ENCODE data around the gene CACNA2D4. TPM values are rescaled to one million over a fixed set of nuclear protein-coding genes. Genes with fewer than 3 reads are reported as not detected.

The CACNA2D4 gene
- total and polyA plus RNA-seq, 2 of the 13 experiments (the other 11 are each of a cell fraction or from before 2014, with no cell fraction given) = 14.2 to 136 TPM

DNA sequence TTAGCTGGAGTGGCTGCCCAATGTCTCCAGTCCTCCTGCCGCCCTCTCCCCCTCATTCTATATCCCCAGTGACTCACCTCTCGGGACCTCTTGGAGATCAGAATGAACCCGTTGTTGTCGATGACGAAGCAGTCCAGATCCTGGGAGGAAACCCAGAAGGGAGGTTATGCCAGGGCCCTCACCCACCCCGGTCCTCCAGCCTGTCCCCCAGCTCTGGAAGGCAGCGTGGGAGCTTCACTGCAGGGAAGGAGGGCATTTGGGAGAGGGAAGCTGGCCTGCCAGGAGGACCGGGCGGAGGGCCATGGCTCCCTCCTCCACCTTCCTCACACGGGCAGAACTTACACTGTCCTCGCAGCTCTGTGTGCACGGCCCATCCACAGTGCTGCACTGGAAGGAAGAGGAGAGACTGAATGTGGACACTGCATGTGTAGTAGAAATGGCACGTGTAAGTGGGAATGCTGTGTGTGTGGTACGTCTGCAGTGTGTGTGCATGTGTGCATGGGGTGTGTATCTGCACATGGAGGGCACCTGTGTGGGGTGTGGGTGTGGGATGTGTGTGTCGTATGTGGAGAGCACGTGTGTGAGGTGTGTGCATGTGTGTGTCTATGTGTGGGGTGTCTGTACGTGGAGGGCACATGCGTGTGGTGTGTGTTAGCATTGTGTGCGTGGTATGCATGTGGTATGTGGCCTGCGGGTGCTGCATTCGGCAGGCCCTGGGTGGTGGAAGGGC is 108.1 kb downstream of the CACNA2D4 start (continued):
- TF ChIP-seq, protein P1, sequence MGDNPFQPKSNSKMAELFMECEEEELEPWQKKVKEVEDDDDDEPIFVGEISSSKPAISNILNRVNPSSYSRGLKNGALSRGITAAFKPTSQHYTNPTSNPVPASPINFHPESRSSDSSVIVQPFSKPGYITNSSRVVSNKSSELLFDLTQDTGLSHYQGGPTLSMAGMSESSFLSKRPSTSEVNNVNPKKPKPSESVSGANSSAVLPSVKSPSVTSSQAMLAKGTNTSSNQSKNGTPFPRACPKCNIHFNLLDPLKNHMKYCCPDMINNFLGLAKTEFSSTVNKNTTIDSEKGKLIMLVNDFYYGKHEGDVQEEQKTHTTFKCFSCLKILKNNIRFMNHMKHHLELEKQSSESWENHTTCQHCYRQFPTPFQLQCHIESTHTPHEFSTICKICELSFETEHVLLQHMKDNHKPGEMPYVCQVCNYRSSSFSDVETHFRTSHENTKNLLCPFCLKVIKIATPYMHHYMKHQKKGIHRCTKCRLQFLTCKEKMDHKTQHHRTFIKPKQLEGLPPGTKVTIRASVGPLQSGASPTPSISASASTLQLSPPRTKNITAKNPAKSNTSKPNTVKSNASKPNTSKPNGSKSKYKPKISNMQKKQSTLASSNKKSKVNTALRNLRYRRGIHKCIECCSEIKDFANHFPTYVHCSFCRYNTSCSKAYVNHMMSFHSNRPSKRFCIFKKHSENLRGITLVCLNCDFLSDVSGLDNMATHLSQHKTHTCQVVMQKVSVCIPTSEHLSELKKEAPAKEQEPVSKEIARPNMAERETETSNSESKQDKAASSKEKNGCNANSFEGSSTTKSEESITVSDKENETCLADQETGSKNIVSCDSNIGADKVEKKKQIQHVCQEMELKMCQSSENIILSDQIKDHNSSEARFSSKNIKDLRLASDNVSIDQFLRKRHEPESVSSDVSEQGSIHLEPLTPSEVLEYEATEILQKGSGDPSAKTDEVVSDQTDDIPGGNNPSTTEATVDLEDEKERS (CRISPR knock-in tag; IDR thresholded peaks at IDR 0.05) = no peak
- TF ChIP-seq TBP (CRISPR knock-in tag; IDR thresholded peaks at IDR 0.05) (no peak), ARNT2 (CRISPR knock-in tag; IDR thresholded peaks at IDR 0.05; ENCODE audit: low read depth) (no peak), FOXK1 (CRISPR knock-in tag; IDR thresholded peaks at IDR 0.05; ENCODE audit: borderline replicate concordance, low read depth) (no peak), ZFP36 (IDR thresholded peaks at IDR 0.05; ENCODE audit: borderline replicate concordance, low read depth, low read length, partially characterized antibody) (no peak), ZSCAN22 (CRISPR knock-in tag; IDR thresholded peaks at IDR 0.05) (no peak), ZNF678 (CRISPR knock-in tag; IDR thresholded peaks at IDR 0.05) (no peak), HHEX (CRISPR knock-in tag; IDR thresholded peaks at IDR 0.05) (no peak), DPF2 (CRISPR knock-in tag; IDR thresholded peaks at IDR 0.05; ENCODE audit: borderline replicate concordance, low read depth) (0 out of 2 replicates have a peak, but pooled peaks have one; percentile 24), TMF1 (CRISPR knock-in tag; IDR thresholded peaks at IDR 0.05; ENCODE audit: low read depth) (no peak), ZNF138 (CRISPR knock-in tag; IDR thresholded peaks at IDR 0.05; ENCODE audit: low read depth) (no peak), ZNF124 (CRISPR knock-in tag; IDR thresholded peaks at IDR 0.05) (no peak), HNRNPL (IDR thresholded peaks at IDR 0.05; ENCODE audit: low read depth, low read length) (peak; percentile 31; the same call in 1 of the 2 replicates), ZNF746 (CRISPR knock-in tag; IDR thresholded peaks at IDR 0.05) (no peak), ZNF382 (CRISPR knock-in tag; IDR thresholded peaks at IDR 0.05; ENCODE audit: borderline replicate concordance) (no peak), POLR2AphosphoS2 (IDR thresholded peaks at IDR 0.05; ENCODE audit: low read depth, low read length) (no peak), SSRP1 (CRISPR knock-in tag; IDR thresholded peaks at IDR 0.05) (no peak), ZBTB38 (CRISPR knock-in tag; IDR thresholded peaks at IDR 0.05) (peak; percentile 78)
- TF ChIP-seq, protein P2, sequence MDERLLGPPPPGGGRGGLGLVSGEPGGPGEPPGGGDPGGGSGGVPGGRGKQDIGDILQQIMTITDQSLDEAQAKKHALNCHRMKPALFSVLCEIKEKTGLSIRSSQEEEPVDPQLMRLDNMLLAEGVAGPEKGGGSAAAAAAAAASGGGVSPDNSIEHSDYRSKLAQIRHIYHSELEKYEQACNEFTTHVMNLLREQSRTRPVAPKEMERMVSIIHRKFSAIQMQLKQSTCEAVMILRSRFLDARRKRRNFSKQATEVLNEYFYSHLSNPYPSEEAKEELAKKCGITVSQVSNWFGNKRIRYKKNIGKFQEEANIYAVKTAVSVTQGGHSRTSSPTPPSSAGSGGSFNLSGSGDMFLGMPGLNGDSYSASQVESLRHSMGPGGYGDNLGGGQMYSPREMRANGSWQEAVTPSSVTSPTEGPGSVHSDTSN (CRISPR knock-in tag; IDR thresholded peaks at IDR 0.05) = no peak
- TF ChIP-seq, protein P3, sequence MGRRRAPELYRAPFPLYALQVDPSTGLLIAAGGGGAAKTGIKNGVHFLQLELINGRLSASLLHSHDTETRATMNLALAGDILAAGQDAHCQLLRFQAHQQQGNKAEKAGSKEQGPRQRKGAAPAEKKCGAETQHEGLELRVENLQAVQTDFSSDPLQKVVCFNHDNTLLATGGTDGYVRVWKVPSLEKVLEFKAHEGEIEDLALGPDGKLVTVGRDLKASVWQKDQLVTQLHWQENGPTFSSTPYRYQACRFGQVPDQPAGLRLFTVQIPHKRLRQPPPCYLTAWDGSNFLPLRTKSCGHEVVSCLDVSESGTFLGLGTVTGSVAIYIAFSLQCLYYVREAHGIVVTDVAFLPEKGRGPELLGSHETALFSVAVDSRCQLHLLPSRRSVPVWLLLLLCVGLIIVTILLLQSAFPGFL (CRISPR knock-in tag; IDR thresholded peaks at IDR 0.05) = no peak
- TF ChIP-seq, protein P4, sequence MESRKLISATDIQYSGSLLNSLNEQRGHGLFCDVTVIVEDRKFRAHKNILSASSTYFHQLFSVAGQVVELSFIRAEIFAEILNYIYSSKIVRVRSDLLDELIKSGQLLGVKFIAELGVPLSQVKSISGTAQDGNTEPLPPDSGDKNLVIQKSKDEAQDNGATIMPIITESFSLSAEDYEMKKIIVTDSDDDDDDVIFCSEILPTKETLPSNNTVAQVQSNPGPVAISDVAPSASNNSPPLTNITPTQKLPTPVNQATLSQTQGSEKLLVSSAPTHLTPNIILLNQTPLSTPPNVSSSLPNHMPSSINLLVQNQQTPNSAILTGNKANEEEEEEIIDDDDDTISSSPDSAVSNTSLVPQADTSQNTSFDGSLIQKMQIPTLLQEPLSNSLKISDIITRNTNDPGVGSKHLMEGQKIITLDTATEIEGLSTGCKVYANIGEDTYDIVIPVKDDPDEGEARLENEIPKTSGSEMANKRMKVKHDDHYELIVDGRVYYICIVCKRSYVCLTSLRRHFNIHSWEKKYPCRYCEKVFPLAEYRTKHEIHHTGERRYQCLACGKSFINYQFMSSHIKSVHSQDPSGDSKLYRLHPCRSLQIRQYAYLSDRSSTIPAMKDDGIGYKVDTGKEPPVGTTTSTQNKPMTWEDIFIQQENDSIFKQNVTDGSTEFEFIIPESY (CRISPR knock-in tag; IDR thresholded peaks at IDR 0.05) = no peak
- TF ChIP-seq, protein P5, sequence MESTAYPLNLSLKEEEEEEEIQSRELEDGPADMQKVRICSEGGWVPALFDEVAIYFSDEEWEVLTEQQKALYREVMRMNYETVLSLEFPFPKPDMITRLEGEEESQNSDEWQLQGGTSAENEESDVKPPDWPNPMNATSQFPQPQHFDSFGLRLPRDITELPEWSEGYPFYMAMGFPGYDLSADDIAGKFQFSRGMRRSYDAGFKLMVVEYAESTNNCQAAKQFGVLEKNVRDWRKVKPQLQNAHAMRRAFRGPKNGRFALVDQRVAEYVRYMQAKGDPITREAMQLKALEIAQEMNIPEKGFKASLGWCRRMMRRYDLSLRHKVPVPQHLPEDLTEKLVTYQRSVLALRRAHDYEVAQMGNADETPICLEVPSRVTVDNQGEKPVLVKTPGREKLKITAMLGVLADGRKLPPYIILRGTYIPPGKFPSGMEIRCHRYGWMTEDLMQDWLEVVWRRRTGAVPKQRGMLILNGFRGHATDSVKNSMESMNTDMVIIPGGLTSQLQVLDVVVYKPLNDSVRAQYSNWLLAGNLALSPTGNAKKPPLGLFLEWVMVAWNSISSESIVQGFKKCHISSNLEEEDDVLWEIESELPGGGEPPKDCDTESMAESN (CRISPR knock-in tag; conservative IDR thresholded peaks at IDR 0.05) = no peak
